ENCODE results near the gene OAS2. TPM values are rescaled to one million over a fixed set of nuclear protein-coding genes. Genes with fewer than 3 reads are reported as not detected.

Gene OAS2
- total RNA-seq, 3 donors from 2014 or later: 27.8 to 36.0 (median 34.9) TPM

GRCh38 chr12:113059071-113059595 lies 80.8 kb downstream of the OAS2 start:
- H3K36me3 Mint-ChIP-seq (ENCODE audit: insufficient read depth): no peaks in the 10 kb centered on the region
- no peaks in the 10 kb centered on the region for H3K27me3 Mint-ChIP-seq (ENCODE audit: low read depth)
- ATAC-seq (peak in 1 of 2 donors; percentile 15), DNase-seq (no peak)
- H3K4me3 Mint-ChIP-seq: no peak overlapping the region
- H3K4me1 Mint-ChIP-seq (ENCODE audit: low read depth): peaks cover 42% of the 10 kb centered on the region
- H3K9me3 Mint-ChIP-seq: no peaks in the 10 kb centered on the region

- Mint-ChIP-seq H3K27me3 (ENCODE audit: low read depth) (no peaks in the 10 kb centered on the region), H3K9me3 (no peaks in the 10 kb centered on the region), H3K36me3 (ENCODE audit: insufficient read depth) (no peaks in the 10 kb centered on the region), H3K4me3 (no peak overlapping the region), H3K4me1 (ENCODE audit: low read depth) (peaks cover 40% of the 10 kb centered on the region)
- no peak for ATAC-seq
- no peak for DNase-seq
Observed at GRCh38 chr12:113060336-113060960, 82.1 kb downstream of the OAS2 start.

GRCh38 chr12:113061061-113061694 lies 82.9 kb downstream of the OAS2 start:
- Mint-ChIP-seq H3K36me3 (ENCODE audit: insufficient read depth) (no peaks in the 10 kb centered on the region), H3K4me3 (no peak overlapping the region), H3K27me3 (ENCODE audit: low read depth) (no peaks in the 10 kb centered on the region), H3K9me3 (no peaks in the 10 kb centered on the region), H3K4me1 (ENCODE audit: low read depth) (peaks cover 38% of the 10 kb centered on the region)
- no peak for ATAC-seq
- no peak for DNase-seq

Other genes with a start within 250 kb of the OAS2 start
- gene RPH3A, start 186.8 kb upstream of the OAS2 start, total RNA-seq: not detected
- gene OAS1, start 71.6 kb upstream of the OAS2 start, total RNA-seq: 1 to 10 TPM; 3.2 to 7.8 (median 4.0) TPM
- 10 to 100 TPM in 1 of 3 donors, 1 to 10 TPM in 2; 5.5 to 13.6 (median 8.0) TPM for gene OAS3, start 40.0 kb upstream of the OAS2 start, total RNA-seq
- 1 to 10 TPM; 5.0 to 7.7 (median 5.2) TPM for gene DTX1, start 78.2 kb downstream of the OAS2 start, total RNA-seq
- gene RASAL1, start 157.2 kb downstream of the OAS2 start, total RNA-seq: 1 to 10 TPM in 1 of 3 donors, under 1 TPM in 2; 0.58 to 1.1 (median 0.87) TPM
- under 1 TPM; 0.29 to 0.46 (median 0.38) TPM for gene CFAP73, start 171.2 kb downstream of the OAS2 start, total RNA-seq
- 100 to 1,000 TPM; 213 to 236 (median 232) TPM for gene DDX54, start 207.0 kb downstream of the OAS2 start, total RNA-seq
- gene RITA1, start 207.2 kb downstream of the OAS2 start, total RNA-seq: 10 to 100 TPM; 24.6 to 31.0 (median 27.5) TPM
- 10 to 100 TPM; 17.5 to 23.7 (median 20.8) TPM for gene TPCN1, start 242.9 kb downstream of the OAS2 start, total RNA-seq

All from activated T-cell treated with anti-CD3 and anti-CD28 coated beads, Interleukin-2, amount 50 U/mL, for 4 hours (primary cell).